Fibroblast of lung (primary cell): ENCODE results near the gene DLG2.

Experiments
- EZH2 ChIP-seq: IDR thresholded peaks from 2 replicates; pipeline ENCODE4 v1.5.1; 2012; ENCODE audit warnings: low read length, control low read depth, mild to moderate bottlenecking; ENCODE audit errors: missing control alignments
- TF ChIP-seq, protein P1 (sequence below), 2 donors: IDR thresholded peaks in 1 of 2; conservative IDR thresholded peaks in 1 of 2; 1 replicate in 1 of 2; 2 replicates in 1 of 2; pipeline ENCODE4 v1.5.1; 2011 to 2012; ENCODE audit warnings: low read length in 2 of 2, control low read depth in 1 of 2, inconsistent platforms in 1 of 2, low read depth in 1 of 2, mild to moderate bottlenecking in 1 of 2

DNA sequence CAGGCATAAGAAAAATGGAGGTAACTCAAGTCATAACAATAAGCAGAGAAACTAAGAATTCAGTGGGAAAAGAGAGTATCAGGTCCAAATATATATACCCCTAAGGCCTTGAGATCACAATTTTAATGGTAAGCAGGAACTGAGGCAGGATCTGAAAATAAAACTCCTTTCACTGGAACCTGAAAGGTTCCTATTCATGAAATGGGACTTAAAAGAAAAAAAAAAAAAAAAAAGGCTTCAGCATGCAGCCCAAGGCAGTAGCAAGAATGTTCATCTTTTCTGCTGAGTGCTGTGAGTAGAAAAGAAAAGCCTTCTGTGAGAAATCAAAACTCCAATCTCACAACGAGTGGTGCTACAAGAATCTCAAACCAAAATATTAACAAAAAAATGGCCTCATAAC is 75.3 kb downstream of the DLG2 start:
- TF ChIP-seq, protein P1, sequence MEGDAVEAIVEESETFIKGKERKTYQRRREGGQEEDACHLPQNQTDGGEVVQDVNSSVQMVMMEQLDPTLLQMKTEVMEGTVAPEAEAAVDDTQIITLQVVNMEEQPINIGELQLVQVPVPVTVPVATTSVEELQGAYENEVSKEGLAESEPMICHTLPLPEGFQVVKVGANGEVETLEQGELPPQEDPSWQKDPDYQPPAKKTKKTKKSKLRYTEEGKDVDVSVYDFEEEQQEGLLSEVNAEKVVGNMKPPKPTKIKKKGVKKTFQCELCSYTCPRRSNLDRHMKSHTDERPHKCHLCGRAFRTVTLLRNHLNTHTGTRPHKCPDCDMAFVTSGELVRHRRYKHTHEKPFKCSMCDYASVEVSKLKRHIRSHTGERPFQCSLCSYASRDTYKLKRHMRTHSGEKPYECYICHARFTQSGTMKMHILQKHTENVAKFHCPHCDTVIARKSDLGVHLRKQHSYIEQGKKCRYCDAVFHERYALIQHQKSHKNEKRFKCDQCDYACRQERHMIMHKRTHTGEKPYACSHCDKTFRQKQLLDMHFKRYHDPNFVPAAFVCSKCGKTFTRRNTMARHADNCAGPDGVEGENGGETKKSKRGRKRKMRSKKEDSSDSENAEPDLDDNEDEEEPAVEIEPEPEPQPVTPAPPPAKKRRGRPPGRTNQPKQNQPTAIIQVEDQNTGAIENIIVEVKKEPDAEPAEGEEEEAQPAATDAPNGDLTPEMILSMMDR (conservative IDR thresholded peaks at IDR 0.05 in 1 of 2, IDR thresholded peaks at IDR 0.05 in 1 of 2; ENCODE audit: low read depth in 1 of 2, low read length in 2 of 2), result no peak
- TF ChIP-seq EZH2, result no peak
